Measurements from ENCODE around the gene TNPO3.
"Not testable (repeated sequence)": the region's sequence is repeated elsewhere in the genome, so short reads cannot be mapped to it uniquely, and the experiment has no call there.

The TNPO3 gene

DNA sequence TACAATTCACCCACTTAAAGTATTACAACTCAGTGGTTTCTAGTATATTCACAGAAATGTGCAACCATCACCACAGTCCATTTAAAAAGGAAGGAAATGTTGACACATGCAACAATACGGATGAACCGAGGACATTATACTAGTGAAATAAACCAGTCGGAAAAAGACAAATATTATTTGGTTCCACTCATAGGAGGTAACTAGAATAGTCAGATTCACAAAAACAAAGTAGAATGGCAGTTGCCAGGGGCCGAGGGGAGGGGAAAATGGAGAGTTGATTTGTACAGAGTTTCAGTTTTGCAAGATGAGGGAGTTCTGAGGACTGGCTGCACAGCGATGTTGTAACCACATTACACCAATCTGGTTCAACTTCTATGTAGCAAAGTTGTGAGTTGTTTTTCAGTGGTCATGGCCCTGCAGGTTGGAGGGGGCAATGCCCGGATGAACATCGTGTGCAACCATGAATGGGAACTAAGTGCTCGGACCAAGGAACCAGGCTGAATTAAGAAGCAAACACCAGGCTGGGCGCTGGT, 17.6 kb upstream of the TNPO3 start:
- FAIRE-seq = no peak

DNA sequence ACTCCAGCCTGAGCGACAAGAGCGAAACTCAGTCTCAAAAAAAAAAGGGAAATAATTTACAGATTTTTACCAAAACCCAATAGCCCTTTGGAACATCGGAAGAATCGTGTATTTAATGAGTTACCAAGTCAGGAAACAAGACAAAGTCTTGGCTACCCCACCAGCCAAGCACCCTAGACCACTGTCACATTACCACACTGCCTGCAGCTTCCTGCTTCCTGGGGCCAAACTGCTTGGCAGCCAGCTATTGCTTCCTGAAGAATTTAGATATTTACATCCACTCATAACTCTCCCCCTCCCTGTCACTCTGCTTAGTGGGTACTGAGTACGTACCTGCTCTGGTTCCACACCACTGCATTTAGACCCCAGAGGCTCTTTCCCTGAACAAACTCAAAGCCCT, 14.1 kb upstream of the TNPO3 start:
- FAIRE-seq (no peak), DNase-seq (ENCODE audit: low spot score) (no peak)

More for the DNA sequence above, 17.6 kb upstream of the TNPO3 start:
- no peak for DNase-seq (ENCODE audit: low spot score)

DNA sequence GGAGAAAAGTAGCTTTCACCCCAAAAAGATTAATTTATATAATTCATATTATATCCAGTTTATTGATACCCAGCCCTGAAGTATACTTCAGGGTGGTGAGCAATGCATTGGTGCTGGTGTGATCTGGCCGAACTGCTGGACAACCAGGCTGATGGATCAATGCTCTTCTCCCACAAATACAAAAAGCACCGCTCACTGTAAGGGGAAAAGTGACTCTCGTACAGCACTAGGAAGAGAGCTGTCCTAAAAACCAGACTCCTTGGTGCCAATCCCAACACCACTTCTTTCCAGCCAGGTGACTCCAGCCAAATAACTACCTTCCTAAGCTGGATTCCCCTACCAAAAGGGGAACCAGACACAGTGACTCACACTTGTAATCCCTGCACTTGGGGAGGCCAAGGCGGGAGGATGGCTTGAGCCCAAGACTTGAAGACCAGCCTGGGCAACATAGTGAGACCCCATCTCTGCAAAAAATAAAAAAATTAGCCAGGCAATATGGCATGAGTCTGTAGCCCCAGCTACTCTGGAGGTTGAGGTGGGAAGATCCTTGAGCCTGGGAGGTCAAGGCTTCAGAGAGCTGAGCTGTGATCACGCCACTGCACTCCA, 13.1 kb upstream of the TNPO3 start:
- FAIRE-seq (no peak), DNase-seq (ENCODE audit: low spot score) (no peak)

GRCh38 chr7:129067132-129067561, 12.2 kb upstream of the TNPO3 start:
- DNase-seq (ENCODE audit: low spot score); FAIRE-seq: not testable (repeated sequence)

- FAIRE-seq (no peak), DNase-seq (ENCODE audit: low spot score) (peak; percentile 6)
Measured at GRCh38 chr7:129066290-129067131, 11.6 kb upstream of the TNPO3 start.

GRCh38 chr7:129055861-129056464, 1.1 kb upstream of the TNPO3 start:
- FAIRE-seq = no peak
- no peak for DNase-seq (ENCODE audit: low spot score)

GRCh38 chr7:129055294-129055816, 444 bp upstream of the TNPO3 start:
- FAIRE-seq = no peak
- DNase-seq (ENCODE audit: low spot score) = no peak

DNA sequence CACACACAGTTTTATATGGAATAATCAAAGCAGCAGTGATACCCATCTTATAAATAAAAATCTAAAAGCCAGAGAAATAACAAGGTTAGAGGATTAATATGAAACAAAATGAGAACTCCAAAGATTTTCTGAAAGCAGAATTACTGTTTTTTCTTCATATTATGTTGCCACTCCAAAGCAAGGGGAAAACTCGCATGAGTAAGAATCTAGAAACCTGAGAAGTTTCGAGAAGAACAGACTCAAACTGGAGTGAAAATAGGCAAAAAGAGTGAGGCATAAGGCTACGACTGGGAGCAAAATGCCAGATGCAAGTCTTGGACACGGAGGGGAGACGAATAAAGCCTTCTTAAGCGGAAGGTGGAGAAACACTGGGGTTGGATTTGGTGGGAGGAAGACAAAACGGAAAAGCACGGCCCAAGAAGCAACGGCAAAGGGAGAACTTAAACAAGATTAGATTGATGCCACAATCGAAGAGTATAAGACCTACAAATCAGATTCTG, 923 bp downstream of the TNPO3 start:
- no peak for DNase-seq (ENCODE audit: low spot score)
- no peak for FAIRE-seq

GRCh38 chr7:129052441-129052840, 2.5 kb downstream of the TNPO3 start:
- FAIRE-seq = no peak
- DNase-seq (ENCODE audit: low spot score) = no peak

GRCh38 chr7:129051459-129051858, 3.5 kb downstream of the TNPO3 start:
- FAIRE-seq; DNase-seq (ENCODE audit: low spot score): not testable (repeated sequence)

DNA sequence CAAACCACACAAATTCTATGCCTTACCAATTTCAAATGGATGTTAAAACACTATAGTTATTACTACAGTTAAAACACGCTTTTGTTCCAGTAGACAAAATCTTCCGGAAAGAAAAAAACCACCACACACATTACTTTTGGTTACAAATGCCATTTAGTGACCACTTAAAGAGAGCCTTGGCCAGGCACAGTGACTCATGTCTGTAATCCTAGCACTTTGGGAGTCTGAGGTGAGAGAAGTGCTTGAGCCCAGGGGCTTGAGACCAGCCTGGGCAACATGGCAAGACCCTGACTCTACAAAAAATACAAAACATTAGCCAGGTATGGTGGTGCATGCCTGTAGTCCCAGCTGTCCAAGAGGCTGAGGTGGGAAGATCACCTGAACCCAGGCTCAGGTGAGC, 7.2 kb downstream of the TNPO3 start:
- no peak for DNase-seq (ENCODE audit: low spot score)
- FAIRE-seq = no peak

DNA sequence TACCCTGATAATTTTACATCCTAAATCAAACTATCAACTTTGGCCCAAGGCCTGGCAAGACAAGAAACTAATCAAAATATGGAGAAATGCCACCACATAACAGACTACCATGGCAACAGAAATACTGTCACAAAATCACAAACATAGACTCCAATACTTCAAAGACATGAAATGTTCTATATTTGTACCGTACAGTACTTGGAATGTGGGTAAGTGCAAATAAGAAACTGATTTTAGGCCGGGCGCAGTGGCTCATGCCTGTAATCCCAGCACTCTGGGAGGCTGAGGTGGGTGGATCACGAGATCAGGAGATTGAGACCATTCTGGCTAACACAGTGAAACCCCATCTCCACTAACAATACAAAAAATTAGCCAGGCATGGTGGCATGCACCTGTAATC, 9.2 kb downstream of the TNPO3 start:
- FAIRE-seq (no peak), DNase-seq (ENCODE audit: low spot score) (no peak)

- FAIRE-seq (no peak), DNase-seq (ENCODE audit: low spot score) (no peak)
Measured at GRCh38 chr7:129043012-129043411, 11.9 kb downstream of the TNPO3 start.

DNA sequence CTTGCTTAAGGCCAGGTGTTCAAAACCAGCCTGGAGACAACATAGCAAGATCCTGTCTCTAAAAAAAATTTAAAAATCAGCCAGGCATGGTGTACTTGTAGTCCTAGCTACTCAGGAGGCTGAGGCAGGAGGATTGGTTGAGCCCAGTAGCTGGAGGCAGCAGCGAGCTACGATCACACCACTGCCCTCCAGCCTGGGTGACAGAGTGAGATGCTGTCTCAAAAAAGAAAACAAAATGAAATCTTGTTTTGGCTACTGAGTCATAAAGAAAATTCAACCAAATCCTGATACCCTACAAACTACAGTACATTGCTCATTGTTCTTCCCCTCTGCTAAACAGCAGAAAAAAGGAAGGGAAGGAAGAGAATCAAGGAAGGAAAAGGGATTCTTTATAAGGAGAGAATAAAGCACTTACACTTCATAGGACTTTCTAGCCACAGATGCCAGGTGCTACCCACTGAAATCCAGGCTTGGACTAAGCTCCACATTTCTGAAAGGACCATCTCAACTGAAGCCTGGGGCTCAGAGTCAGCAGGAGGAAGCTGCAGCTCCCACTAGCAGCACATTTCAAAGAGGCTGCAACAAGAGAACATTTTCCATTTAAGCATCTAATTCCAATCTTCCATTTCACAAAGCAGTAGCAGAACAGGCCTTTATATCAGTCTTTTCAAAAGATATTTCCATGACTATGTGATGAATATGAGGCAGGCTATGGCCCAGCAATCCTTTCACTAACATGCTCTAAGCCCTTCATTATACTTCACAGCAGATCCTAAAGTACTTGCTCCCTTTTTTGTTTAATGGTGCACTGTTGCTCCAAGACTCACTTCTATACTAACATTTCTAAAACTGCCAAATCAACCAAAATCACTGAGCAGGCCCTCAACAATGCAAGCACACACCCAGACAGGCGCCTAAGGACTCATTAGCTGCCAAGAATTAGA, 13.5 kb downstream of the TNPO3 start:
- FAIRE-seq (no peak), DNase-seq (ENCODE audit: low spot score) (no peak)

DNA sequence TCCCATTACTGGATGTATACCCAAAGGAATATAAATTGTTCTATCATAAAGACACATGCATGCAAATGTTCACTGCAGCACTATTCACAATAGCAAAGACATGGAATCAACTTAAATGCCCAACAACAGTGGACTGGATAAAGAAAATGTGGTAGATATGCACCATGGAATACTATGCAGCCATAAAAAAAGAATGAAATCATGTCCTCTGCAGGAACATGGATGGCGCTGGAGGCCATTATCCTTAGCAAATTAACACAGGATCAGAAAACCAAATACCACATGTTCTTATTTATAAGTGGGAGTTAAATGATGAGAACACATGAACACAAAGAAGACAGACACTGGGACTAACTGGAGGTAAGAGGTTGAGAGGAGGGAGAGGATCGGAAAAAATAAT, 16.4 kb downstream of the TNPO3 start:
- FAIRE-seq; DNase-seq (ENCODE audit: low spot score): not testable (repeated sequence)

GRCh38 chr7:129037585-129037984, 17.3 kb downstream of the TNPO3 start:
- FAIRE-seq (no peak), DNase-seq (ENCODE audit: low spot score) (no peak)

GRCh38 chr7:129032017-129032416, 22.9 kb downstream of the TNPO3 start:
- FAIRE-seq = no peak
- DNase-seq (ENCODE audit: low spot score) = no peak

DNA sequence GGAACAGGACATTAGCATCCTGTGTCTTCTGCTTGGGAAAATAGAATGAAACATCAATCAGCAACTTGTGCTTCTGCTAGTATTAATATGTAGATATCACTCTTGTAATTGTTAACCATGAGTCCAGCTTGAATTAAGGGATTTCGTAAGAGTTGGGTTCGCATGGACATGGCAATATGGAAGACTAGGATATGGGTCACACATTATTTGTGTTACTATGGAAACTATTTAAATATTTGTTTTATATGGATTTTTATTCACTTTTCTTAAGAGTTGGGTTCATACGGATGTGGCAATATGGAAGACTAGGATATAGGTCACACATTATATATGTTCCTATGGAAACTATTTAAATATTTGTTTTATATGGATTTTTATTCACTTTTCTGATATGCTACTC, 24.5 kb downstream of the TNPO3 start:
- no peak for DNase-seq (ENCODE audit: low spot score)
- FAIRE-seq = no peak

GRCh38 chr7:129024125-129024524, 30.8 kb downstream of the TNPO3 start:
- no peak for DNase-seq (ENCODE audit: low spot score)
- no peak for FAIRE-seq

GRCh38 chr7:129021656-129022055, 33.3 kb downstream of the TNPO3 start:
- DNase-seq (ENCODE audit: low spot score) (no peak), FAIRE-seq (no peak)
